B cell (primary cell): ENCODE data around the gene EML3.

Experiments used
- CTCF ChIP-seq: fragments of 200-600 bp; IDR thresholded peaks from one replicate; pipeline ENCODE4 v1.8.0; 2022; ENCODE audit warnings: antibody characterized with exemption, mild to moderate bottlenecking
- EZH2 ChIP-seq: IDR thresholded peaks from 2 replicates; pipeline ENCODE4 v1.6.1; 2012; ENCODE audit warnings: borderline replicate concordance, low read depth, mild to moderate bottlenecking, moderate library complexity, low read length; ENCODE audit not compliant: insufficient read depth, poor library complexity, severe bottlenecking

DNA sequence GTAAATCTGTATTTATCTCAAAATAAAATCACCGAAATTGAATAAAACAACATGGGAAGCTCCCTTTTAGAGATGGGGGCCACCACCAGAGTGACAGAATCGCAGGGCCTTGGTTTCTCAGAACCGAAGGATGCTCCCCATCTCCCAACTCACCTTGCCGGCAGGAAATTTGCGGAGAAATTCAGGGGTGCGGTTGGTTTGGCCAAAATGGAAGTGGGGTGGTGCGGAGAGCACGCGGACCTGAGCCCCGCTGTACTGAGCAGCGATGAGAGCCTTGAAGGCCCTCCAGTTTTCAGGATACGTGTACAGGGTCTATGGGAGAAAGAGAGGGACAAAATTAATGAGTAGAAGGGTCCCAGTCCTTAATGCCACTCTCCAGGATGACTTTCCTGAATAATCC, 40.1 kb downstream of the EML3 start:
- TF ChIP-seq EZH2 (no peak), CTCF (no peak)
